Measurements from ENCODE around the gene NT5C1B. TPM values are rescaled to one million over a fixed set of nuclear protein-coding genes. Genes with fewer than 3 reads are reported as not detected.

Gene NT5C1B
- total RNA-seq, 1 donor from 2014 or later: not detected

- Mint-ChIP-seq H3K4me3 (no peak overlapping the region), H3K36me3 (ENCODE audit: low read depth) (peaks cover 19% of the 10 kb centered on the region), H3K9me3 (no peaks in the 10 kb centered on the region), H3K4me1 (peaks cover 5% of the 10 kb centered on the region), H3K27ac (ENCODE audit: unreplicated experiment) (no peak overlapping the region), H3K27me3 (ENCODE audit: low read depth) (no peaks in the 10 kb centered on the region)
- no peak for TF ChIP-seq CTCF (conservative IDR thresholded peaks at IDR 0.05)
- no peak for DNase-seq (ENCODE audit: low read depth, low spot score)
Measured at GRCh38 chr2:18552351-18553077, 36.9 kb downstream of the NT5C1B start.

- no peak for TF ChIP-seq CTCF (conservative IDR thresholded peaks at IDR 0.05)
- DNase-seq (ENCODE audit: low read depth, low spot score): no peak
- no peaks in the 10 kb centered on the region for H3K4me1 Mint-ChIP-seq
- H3K27ac Mint-ChIP-seq (ENCODE audit: unreplicated experiment): no peak overlapping the region
- H3K27me3 Mint-ChIP-seq (ENCODE audit: low read depth): no peaks in the 10 kb centered on the region
- no peak overlapping the region for H3K4me3 Mint-ChIP-seq
- H3K36me3 Mint-ChIP-seq (ENCODE audit: low read depth): peaks cover 17% of the 10 kb centered on the region
- H3K9me3 Mint-ChIP-seq: no peaks in the 10 kb centered on the region
Measured at GRCh38 chr2:18551623-18552022, 37.7 kb downstream of the NT5C1B start.

- Mint-ChIP-seq H3K27ac (ENCODE audit: unreplicated experiment) (no peak overlapping the region), H3K4me3 (no peak overlapping the region), H3K36me3 (ENCODE audit: low read depth) (peaks cover 17% of the 10 kb centered on the region), H3K27me3 (ENCODE audit: low read depth) (no peaks in the 10 kb centered on the region), H3K9me3 (no peaks in the 10 kb centered on the region), H3K4me1 (no peaks in the 10 kb centered on the region)
- TF ChIP-seq CTCF (conservative IDR thresholded peaks at IDR 0.05): no peak
- no peak for DNase-seq (ENCODE audit: low read depth, low spot score)
Measured at GRCh38 chr2:18551169-18551568, 38.2 kb downstream of the NT5C1B start.

- H3K27me3 Mint-ChIP-seq (ENCODE audit: low read depth): no peaks in the 10 kb centered on the region
- no peak for TF ChIP-seq CTCF (conservative IDR thresholded peaks at IDR 0.05)
- DNase-seq (ENCODE audit: low read depth, low spot score): no peak
- no peaks in the 10 kb centered on the region for H3K9me3 Mint-ChIP-seq
- peaks cover 15% of the 10 kb centered on the region for H3K36me3 Mint-ChIP-seq (ENCODE audit: low read depth)
- no peak overlapping the region for H3K27ac Mint-ChIP-seq (ENCODE audit: unreplicated experiment)
- no peaks in the 10 kb centered on the region for H3K4me1 Mint-ChIP-seq
- no peak overlapping the region for H3K4me3 Mint-ChIP-seq
Measured at GRCh38 chr2:18550433-18550832, 38.9 kb downstream of the NT5C1B start.

GRCh38 chr2:18549083-18549482 lies 40.3 kb downstream of the NT5C1B start:
- no peaks in the 10 kb centered on the region for H3K9me3 Mint-ChIP-seq
- no peaks in the 10 kb centered on the region for H3K4me1 Mint-ChIP-seq
- TF ChIP-seq CTCF (conservative IDR thresholded peaks at IDR 0.05): no peak
- DNase-seq (ENCODE audit: low read depth, low spot score): no peak
- H3K4me3 Mint-ChIP-seq: no peak overlapping the region
- H3K36me3 Mint-ChIP-seq (ENCODE audit: low read depth): peaks cover 7% of the 10 kb centered on the region
- no peak overlapping the region for H3K27ac Mint-ChIP-seq (ENCODE audit: unreplicated experiment)
- H3K27me3 Mint-ChIP-seq (ENCODE audit: low read depth): no peaks in the 10 kb centered on the region

Measured in neural crest cell (in vitro differentiated cells).